ENCODE results near the gene MAPK11.

DNA sequence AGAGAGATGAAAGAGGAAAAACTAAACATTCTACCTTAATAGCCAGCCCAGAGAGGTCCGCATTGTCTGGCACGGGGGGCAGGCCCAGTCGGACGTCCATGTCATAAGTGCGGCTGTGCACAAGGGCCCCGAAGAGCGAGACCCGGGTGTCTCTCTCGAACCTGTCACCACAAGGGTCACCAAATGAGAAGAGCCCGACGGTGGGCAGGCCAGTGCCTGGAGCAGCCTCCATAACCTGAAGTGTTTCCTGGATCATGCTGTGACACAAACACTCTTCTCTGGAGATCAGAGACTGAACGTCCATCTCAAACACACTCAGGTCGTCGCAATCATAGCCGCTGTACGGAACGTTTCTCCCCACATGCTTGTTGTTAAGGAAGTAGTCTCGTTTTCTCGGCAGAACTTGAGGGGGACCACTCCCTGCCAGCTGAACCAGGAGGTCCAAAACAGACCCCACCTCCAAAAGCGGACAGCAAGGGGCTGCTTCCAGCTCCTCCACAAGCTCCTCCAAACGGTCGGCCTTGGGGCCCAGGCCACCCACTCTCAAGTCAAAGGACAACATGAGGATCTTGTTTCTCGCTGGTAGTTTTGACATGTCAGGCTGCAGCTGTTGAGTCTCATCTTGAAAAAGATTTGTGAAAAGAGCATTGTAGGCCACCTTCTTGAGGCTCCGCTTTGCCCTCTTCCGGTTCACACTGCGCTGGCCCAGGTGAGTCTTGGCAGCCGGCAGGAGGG lies 26.3 kb downstream of the MAPK11 start:
- TF ChIP-seq, protein P1, sequence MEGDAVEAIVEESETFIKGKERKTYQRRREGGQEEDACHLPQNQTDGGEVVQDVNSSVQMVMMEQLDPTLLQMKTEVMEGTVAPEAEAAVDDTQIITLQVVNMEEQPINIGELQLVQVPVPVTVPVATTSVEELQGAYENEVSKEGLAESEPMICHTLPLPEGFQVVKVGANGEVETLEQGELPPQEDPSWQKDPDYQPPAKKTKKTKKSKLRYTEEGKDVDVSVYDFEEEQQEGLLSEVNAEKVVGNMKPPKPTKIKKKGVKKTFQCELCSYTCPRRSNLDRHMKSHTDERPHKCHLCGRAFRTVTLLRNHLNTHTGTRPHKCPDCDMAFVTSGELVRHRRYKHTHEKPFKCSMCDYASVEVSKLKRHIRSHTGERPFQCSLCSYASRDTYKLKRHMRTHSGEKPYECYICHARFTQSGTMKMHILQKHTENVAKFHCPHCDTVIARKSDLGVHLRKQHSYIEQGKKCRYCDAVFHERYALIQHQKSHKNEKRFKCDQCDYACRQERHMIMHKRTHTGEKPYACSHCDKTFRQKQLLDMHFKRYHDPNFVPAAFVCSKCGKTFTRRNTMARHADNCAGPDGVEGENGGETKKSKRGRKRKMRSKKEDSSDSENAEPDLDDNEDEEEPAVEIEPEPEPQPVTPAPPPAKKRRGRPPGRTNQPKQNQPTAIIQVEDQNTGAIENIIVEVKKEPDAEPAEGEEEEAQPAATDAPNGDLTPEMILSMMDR (conservative IDR thresholded peaks at IDR 0.05; ENCODE audit: low read depth, low read length) = no peak
- no peak for TF ChIP-seq EZH2phosphoT487 (IDR thresholded peaks at IDR 0.05; ENCODE audit: borderline replicate concordance, low read length)
